ENCODE data around the gene TGFBR3. TPM values are rescaled to one million over a fixed set of nuclear protein-coding genes. Genes with fewer than 3 reads are reported as not detected.

TGFBR3 gene
- total and polyA plus RNA-seq, 9 of the 15 experiments (the other 6 are each of a cell fraction or from before 2014, with no cell fraction given) = 3.6 to 32.4 (median 15.6) TPM

DNA sequence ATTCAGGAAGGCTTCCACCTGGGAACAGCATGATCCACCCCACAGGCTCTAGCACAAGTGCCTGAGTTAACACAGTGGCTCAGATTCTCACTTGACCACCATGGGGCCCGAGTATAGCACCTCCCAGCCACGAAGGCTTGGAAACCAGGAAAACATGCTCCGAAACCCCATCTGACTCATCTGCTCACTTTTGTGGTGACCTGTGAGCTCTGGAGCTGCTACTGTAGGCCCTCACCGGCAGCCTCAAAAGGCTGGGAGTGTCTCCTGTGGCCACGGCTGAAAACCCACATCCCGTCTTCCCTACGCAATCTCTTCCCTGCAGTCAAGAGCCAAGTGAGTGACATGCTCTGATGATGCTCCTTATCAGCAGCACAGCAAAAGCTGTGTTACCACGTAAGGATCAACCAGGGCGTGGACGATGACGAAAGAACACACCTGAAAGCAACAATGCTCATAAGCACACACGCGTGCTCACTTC is 81.4 kb downstream of the TGFBR3 start (continued):
- TF ChIP-seq, protein P1, sequence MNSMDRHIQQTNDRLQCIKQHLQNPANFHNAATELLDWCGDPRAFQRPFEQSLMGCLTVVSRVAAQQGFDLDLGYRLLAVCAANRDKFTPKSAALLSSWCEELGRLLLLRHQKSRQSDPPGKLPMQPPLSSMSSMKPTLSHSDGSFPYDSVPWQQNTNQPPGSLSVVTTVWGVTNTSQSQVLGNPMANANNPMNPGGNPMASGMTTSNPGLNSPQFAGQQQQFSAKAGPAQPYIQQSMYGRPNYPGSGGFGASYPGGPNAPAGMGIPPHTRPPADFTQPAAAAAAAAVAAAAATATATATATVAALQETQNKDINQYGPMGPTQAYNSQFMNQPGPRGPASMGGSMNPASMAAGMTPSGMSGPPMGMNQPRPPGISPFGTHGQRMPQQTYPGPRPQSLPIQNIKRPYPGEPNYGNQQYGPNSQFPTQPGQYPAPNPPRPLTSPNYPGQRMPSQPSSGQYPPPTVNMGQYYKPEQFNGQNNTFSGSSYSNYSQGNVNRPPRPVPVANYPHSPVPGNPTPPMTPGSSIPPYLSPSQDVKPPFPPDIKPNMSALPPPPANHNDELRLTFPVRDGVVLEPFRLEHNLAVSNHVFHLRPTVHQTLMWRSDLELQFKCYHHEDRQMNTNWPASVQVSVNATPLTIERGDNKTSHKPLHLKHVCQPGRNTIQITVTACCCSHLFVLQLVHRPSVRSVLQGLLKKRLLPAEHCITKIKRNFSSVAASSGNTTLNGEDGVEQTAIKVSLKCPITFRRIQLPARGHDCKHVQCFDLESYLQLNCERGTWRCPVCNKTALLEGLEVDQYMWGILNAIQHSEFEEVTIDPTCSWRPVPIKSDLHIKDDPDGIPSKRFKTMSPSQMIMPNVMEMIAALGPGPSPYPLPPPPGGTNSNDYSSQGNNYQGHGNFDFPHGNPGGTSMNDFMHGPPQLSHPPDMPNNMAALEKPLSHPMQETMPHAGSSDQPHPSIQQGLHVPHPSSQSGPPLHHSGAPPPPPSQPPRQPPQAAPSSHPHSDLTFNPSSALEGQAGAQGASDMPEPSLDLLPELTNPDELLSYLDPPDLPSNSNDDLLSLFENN (IDR thresholded peaks at IDR 0.05; ENCODE audit: low read depth in 2 of 2, low read length in 2 of 2) = peak in 1 of 2 experiments; percentile 95; a peak in 2 of 4 replicates
- TF ChIP-seq NFE2 (IDR thresholded peaks at IDR 0.05; ENCODE audit: low read depth) (peak; percentile 54), CCNT2 (IDR thresholded peaks at IDR 0.05; ENCODE audit: borderline replicate concordance, extremely low read depth, insufficient read length, low read depth, low read length) (peak; percentile 44), KDM2B (CRISPR knock-in tag; IDR thresholded peaks at IDR 0.05) (no peak), NCOA1 (IDR thresholded peaks at IDR 0.05; ENCODE audit: low read depth) (peak; percentile 96), ATF7 (IDR thresholded peaks at IDR 0.05) (peak; percentile 87; the same call in 1 of the 2 replicates), ZNF24 (IDR thresholded peaks at IDR 0.05) (peak; percentile 27; the same call in 1 of the 2 replicates), JUND (IDR thresholded peaks at IDR 0.05; ENCODE audit: borderline replicate concordance, low read depth, low read length) (peak; percentile 88), JUND (tag; IDR thresholded peaks at IDR 0.05; ENCODE audit: borderline replicate concordance, low read depth, low read length) (peak; percentile 74; the same call in 1 of the 3 replicates), ZNF143 (CRISPR knock-in tag; IDR thresholded peaks at IDR 0.05) (no peak), NCOR1 (IDR thresholded peaks at IDR 0.05) (peak; percentile 90)
- TF ChIP-seq, protein P2, sequence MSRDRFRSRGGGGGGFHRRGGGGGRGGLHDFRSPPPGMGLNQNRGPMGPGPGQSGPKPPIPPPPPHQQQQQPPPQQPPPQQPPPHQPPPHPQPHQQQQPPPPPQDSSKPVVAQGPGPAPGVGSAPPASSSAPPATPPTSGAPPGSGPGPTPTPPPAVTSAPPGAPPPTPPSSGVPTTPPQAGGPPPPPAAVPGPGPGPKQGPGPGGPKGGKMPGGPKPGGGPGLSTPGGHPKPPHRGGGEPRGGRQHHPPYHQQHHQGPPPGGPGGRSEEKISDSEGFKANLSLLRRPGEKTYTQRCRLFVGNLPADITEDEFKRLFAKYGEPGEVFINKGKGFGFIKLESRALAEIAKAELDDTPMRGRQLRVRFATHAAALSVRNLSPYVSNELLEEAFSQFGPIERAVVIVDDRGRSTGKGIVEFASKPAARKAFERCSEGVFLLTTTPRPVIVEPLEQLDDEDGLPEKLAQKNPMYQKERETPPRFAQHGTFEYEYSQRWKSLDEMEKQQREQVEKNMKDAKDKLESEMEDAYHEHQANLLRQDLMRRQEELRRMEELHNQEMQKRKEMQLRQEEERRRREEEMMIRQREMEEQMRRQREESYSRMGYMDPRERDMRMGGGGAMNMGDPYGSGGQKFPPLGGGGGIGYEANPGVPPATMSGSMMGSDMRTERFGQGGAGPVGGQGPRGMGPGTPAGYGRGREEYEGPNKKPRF (IDR thresholded peaks at IDR 0.05; ENCODE audit: low read depth, low read length) = no peak
- TF ChIP-seq, protein P3, sequence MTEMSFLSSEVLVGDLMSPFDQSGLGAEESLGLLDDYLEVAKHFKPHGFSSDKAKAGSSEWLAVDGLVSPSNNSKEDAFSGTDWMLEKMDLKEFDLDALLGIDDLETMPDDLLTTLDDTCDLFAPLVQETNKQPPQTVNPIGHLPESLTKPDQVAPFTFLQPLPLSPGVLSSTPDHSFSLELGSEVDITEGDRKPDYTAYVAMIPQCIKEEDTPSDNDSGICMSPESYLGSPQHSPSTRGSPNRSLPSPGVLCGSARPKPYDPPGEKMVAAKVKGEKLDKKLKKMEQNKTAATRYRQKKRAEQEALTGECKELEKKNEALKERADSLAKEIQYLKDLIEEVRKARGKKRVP (CRISPR knock-in tag; IDR thresholded peaks at IDR 0.05) = no peak
- TF ChIP-seq, protein P4, sequence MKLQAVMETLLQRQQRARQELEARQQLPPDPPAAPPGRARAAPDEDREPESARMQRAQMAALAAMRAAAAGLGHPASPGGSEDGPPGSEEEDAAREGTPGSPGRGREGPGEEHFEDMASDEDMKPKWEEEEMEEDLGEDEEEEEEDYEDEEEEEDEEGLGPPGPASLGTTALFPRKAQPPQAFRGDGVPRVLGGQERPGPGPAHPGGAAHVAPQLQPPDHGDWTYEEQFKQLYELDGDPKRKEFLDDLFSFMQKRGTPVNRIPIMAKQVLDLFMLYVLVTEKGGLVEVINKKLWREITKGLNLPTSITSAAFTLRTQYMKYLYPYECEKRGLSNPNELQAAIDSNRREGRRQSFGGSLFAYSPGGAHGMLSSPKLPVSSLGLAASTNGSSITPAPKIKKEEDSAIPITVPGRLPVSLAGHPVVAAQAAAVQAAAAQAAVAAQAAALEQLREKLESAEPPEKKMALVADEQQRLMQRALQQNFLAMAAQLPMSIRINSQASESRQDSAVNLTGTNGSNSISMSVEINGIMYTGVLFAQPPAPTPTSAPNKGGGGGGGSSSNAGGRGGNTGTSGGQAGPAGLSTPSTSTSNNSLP (IDR thresholded peaks at IDR 0.05; ENCODE audit: borderline replicate concordance, low read depth, low read length) = no peak
